Astrocyte (in vitro differentiated cells and primary cell): ENCODE results near the gene CLHC1.
"Not testable (repeated sequence)": the region's sequence is repeated elsewhere in the genome, so short reads cannot be mapped to it uniquely, and the experiment has no call there.

ENCODE experiments used
- EZH2 ChIP-seq: IDR thresholded peaks from 2 replicates; pipeline ENCODE4 v1.6.1; 2012; ENCODE audit warnings: mild to moderate bottlenecking, low read length, inconsistent platforms; ENCODE audit not compliant: insufficient read depth
- TF ChIP-seq, protein P1 (sequence below): IDR thresholded peaks from 2 replicates; pipeline ENCODE4 v1.5.1; 2011; ENCODE audit warnings: low read depth, mild to moderate bottlenecking, inconsistent platforms, low read length, moderate library complexity; ENCODE audit not compliant: insufficient read depth

GRCh38 chr2:55227437-55228225 is 4.5 kb downstream of the CLHC1 start:
- TF ChIP-seq, protein P1, sequence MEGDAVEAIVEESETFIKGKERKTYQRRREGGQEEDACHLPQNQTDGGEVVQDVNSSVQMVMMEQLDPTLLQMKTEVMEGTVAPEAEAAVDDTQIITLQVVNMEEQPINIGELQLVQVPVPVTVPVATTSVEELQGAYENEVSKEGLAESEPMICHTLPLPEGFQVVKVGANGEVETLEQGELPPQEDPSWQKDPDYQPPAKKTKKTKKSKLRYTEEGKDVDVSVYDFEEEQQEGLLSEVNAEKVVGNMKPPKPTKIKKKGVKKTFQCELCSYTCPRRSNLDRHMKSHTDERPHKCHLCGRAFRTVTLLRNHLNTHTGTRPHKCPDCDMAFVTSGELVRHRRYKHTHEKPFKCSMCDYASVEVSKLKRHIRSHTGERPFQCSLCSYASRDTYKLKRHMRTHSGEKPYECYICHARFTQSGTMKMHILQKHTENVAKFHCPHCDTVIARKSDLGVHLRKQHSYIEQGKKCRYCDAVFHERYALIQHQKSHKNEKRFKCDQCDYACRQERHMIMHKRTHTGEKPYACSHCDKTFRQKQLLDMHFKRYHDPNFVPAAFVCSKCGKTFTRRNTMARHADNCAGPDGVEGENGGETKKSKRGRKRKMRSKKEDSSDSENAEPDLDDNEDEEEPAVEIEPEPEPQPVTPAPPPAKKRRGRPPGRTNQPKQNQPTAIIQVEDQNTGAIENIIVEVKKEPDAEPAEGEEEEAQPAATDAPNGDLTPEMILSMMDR = not testable (repeated sequence)
- TF ChIP-seq EZH2 = not testable (repeated sequence)
